HG02870 (cell line): ENCODE measurements around the gene LPAR2.

Source experiments
- ATAC-seq: cut with Tn5 transposase; IDR thresholded peaks from one replicate; pipeline ENCODE4 v1.9.1; 2021; ENCODE audit warnings: mild to moderate bottlenecking, moderate library complexity; ENCODE audit not compliant: unreplicated experiment

LPAR2 gene

DNA sequence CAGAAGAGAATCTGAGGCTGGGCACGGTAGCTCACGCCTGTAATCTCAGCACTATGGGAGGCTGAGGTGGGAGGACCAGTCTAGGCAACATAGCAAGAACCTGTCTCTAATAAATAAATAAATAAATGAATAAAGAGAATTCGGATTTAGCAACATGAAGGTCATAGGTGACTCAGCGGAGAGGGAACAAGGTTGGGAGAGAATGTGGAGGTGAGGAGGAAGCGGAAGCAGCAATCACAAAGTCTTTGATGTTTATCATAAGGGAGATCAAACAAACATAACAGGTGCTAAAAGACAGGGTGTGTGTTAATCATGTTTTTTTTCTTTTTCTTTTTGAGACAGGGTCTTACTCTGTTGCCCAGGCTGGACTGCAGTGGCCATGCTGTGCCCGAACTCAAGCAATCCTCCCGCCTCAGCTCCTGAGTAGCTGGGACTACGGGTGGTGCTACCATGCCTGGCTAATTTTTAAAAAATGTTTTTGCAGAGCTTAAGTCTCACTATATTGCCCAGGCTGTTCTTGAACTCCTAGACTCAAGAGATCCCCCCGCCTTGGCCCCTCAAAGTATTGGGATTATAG is 25.8 kb downstream of the LPAR2 start:
- ATAC-seq: no peak

GRCh38 chr19:19600793-19601330 is 27.2 kb downstream of the LPAR2 start:
- ATAC-seq: no peak

DNA sequence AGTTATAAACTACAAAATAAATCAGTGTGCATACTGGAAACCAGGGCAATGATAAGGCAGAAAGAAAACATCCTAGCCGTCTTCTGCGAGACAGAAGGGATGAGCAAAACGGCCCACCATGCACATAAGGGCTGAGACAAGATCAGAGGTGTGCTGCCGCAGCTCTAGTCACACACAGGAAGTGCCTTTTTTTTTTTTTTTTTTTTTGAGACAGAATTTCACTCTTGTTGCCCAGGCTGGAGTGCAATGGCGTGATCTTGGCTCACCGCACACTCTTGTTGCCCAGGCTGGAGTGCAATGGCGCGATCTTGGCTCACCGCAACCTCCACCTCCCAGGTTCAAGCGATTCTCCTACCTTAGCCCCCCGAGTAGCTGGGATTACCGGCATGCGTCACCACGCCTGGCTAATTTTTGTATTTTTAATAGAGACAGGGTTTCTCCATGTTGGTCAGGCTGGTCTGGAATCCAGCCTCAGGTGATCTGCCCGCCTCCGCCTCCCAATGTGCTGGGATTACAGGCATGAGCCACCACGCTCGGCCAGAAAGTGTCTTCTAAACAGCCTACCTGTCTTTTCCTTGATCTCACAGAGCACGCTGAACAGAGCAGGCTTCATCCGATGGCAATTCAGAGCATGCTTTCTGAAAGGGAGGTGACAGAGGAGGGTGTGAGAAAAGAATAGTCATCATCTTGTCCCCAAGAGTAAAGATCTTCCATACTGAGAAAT is 29.1 kb downstream of the LPAR2 start:
- ATAC-seq: peak; percentile 24

GRCh38 chr19:19597809-19598306 is 30.2 kb downstream of the LPAR2 start:
- peak; percentile 65 for ATAC-seq

DNA sequence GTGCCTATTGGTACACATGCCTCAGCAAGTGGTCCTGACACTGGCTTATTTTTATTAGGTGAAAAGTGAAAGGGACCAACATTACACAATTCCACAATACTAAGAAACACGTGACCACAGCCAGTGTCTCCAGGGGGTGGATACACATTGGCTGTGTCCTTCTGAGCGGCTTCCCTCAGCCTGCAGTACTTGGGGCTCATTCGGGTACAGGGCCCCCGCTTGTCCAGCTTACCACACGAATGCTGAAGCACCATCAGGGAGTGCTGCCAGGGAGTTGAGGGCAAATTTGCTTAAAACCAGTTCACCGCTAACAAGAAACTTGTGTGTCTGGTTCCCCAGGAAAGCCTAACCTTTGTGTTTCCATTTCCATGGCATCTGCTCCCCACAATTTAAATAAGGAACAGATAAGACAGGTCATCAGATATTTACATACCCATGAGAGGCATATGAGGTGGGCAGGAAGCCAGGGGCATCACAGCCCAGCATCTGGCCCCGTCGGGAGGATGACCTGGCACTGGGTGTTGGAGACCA is 32.8 kb downstream of the LPAR2 start:
- ATAC-seq: no peak

DNA sequence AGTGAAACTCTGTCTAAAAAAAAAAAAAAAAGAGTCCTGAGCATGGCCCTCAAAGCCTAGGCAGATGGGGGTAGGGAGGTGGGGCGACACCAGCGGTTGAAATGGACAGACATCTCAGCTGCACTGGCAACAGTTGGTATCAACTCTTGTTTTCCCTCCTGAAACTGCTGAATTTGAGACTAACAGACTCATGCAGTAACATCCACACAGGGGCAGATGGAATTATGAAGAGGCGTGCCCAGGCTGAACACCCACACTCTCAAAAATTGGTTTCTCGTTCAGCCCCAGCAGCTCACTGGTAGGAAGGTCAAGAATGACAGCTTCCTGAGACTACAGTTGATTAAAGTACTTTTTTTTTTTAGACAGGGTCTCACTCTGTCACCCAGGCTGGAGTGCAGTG is 33.6 kb downstream of the LPAR2 start:
- no peak for ATAC-seq

DNA sequence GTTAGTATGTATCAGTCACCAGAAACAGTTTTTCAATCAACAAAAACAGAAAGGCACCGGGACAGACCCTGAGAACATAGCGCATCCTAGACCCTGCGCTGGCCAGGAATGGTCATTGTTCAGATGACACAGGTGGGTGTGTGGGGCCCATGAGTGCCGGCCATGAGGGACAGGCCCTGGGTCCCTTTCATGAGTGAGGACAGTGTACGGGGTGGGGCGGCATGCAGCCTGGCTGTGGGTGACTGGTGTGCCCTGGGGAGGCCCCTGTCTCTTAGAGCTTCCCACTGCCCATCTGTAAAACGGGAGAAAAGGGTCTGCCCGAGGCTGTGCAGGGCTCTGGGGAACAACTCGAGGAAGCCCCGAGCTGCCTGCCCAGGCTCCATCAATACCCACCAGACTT is 35.3 kb downstream of the LPAR2 start:
- no peak for ATAC-seq

DNA sequence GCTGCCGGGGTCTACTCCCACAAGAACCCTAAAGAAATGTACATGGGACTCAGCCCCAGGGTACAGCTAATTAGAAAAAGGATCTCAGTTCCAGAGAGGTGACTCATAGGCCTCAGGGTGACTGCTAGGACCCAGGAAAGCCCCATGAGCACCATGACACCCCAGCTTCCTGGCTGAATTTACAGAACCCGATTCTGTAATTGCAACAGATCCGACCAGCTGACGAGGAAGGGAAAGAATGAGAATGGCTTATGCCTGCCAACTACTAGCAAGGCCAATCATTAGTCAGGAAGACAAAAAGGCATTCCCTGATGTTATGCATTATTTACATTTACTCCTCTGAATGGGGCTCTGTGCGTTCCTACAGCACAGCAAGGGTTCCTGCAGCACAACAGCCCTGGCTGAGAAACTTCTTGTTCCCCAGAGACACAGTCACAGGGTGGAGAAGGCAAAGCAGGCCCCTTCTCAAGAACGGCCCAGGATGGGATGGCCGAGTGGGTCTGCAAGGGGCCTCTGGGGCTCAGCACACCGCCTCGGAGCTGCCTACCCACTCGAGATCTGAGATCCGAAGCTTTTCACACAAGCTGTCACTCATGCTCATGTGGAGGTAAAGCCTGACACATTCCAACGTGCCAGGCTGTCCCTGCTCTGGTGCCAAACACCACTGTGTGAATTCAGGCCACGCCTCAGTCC is 36.7 kb downstream of the LPAR2 start:
- peak; percentile 74 for ATAC-seq

DNA sequence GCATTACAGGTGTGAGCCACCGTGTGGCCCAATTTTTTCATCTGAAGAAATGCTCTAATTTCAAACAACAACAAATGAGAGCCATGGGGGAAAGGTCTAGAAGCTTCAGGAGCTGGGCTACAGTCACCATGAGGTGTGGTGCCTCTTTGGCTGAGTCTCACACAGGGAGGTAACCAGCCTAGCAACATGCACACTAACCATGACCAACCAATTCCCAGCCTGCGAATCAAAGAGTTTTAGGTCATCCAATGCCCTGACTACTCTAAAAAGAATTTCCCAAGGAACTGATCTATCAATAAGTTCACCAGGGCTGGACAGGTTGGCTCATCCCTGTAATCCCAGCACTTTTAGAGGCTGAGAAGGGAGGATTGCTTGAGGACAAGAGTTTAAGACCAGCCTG is 39.5 kb downstream of the LPAR2 start:
- ATAC-seq: no peak

DNA sequence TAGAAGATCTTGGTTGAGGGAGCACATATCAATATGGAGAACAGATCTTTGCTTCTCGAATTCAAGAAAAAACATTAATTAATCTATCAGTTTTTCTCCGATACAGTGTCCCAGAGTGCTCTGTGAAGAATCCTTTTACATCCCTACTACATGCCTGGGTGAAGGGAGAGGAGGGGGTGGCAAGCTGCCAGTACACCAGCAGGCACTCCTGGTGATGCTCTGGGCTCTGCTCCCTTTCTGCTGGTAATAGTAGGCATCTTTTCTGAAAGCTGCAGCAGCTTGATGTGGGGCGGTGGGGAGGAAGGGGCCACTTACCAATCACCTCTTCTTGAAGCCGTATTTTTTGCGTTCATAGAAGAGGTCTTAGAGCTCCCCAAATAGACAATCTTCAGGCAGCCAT is 40.2 kb downstream of the LPAR2 start:
- no peak for ATAC-seq

DNA sequence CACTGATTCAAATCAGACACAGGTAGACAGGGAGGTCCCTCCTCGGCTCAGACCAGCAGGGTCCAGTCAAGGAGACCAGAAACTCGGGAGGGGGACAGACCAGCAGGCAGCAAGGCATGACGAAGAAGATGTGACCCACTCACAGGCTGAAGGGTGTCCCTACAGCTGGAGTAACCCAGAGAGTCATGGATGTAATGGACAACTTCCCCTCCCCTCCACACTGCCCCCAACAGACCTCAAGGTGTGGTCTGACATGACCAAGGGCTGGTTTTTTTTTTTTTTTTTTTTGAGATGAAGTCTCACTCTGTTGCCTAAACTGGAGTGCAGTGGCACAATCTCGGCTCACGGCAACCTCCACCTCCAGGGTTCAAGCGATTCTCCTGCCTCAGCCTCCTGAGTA is 43.7 kb downstream of the LPAR2 start:
- no peak for ATAC-seq

GRCh38 chr19:19582471-19582870 is 45.5 kb downstream of the LPAR2 start:
- ATAC-seq: no peak

DNA sequence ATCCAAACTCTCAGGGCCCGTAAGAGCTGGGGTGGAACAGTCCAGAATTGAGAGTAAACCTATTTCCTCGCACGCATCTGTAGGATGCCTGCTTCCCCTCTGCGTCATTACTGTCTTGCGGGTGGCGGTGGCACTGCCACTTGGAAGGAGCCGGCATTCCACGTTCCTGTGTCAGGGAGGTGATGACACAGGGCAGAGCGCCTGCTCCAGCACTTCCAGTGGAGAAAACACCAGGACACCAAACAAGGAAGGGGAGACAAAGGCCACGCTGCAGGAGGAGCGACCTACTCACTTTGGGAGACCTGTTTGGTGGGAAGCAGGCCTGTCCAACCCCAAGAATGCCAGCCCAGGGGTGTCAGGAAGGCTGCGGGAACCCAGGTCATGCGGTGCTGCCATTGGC is 46.6 kb downstream of the LPAR2 start:
- ATAC-seq: no peak

- ATAC-seq: no peak
These were observed 47.6 kb downstream of the LPAR2 start for GRCh38 chr19:19580418-19580817.

GRCh38 chr19:19579533-19580361 is 48.3 kb downstream of the LPAR2 start:
- ATAC-seq: no peak

GRCh38 chr19:19578252-19578651 is 49.8 kb downstream of the LPAR2 start:
- ATAC-seq: no peak

DNA sequence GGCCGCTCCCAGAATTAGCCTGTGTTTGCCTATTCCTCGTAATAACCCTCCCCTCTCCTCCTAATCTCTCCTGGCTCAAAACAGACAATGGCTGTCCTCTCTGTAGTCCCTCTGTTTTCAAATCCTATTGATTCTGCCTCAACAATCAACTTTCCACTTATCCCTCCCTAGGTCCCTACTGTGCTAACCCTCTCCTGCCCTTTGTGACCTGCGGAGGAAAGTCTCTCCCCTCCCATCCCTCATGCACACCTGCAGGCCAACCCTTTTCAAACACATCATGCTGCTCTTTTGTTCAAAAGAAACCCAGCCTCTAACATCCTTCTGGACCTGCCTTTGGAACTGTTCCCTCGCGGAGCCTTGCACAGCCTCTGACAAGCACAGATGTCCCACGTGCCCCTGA is 52.6 kb downstream of the LPAR2 start:
- no peak for ATAC-seq
